GM12864 (cell line): ENCODE results near the gene ALOX5.

Source experiments
- DNase-seq: peaks from one replicate; pipeline ENCODE4 v3.0.0-alpha.2; 2011; ENCODE audit warnings: low read depth
- H3K4me3 ChIP-seq: 2 replicates; pipeline ENCODE4 v1.5.1; 2011; ENCODE audit warnings: mild to moderate bottlenecking, low read depth, low read length, control low read depth
- CTCF ChIP-seq: IDR thresholded peaks from 2 replicates; pipeline ENCODE4 v1.5.1; 2011; ENCODE audit warnings: low read depth, mild to moderate bottlenecking, moderate library complexity, low read length, control low read depth, inconsistent platforms; ENCODE audit errors: missing control alignments

The ALOX5 gene

GRCh38 chr10:45456822-45457221 is 82.8 kb downstream of the ALOX5 start:
- no peak overlapping the region for H3K4me3 ChIP-seq
- DNase-seq, result no peak
- TF ChIP-seq CTCF, result no peak

GRCh38 chr10:45457487-45457886 is 83.5 kb downstream of the ALOX5 start:
- no peak for DNase-seq
- H3K4me3 ChIP-seq, result no peak overlapping the region
- no peak for TF ChIP-seq CTCF

GRCh38 chr10:45460235-45460878 is 86.3 kb downstream of the ALOX5 start:
- no peak for TF ChIP-seq CTCF

GRCh38 chr10:45461034-45461433 is 87.0 kb downstream of the ALOX5 start:
- H3K4me3 ChIP-seq, result peak overlapping the region; percentile 8; the same call in 1 of the 2 replicates
- TF ChIP-seq CTCF, result no peak
- peak; percentile 97 for DNase-seq

More at GRCh38 chr10:45460235-45460878, 86.3 kb downstream of the ALOX5 start:
- DNase-seq, result no peak
- peak overlapping the region; percentile 8; the same call in 1 of the 2 replicates for H3K4me3 ChIP-seq

GRCh38 chr10:45463244-45464116 is 89.5 kb downstream of the ALOX5 start:
- DNase-seq, result no peak
- peak overlapping the region; percentile 17; the same call in 1 of the 2 replicates for H3K4me3 ChIP-seq
- no peak for TF ChIP-seq CTCF

GRCh38 chr10:45464958-45465567 is 91.0 kb downstream of the ALOX5 start:
- peak; percentile 98 for TF ChIP-seq CTCF
- peak; percentile 53 for DNase-seq
- peak overlapping the region; percentile 30; the same call in 1 of the 2 replicates for H3K4me3 ChIP-seq
